Measurements from ENCODE around the gene ALS2CL. TPM values are rescaled to one million over a fixed set of nuclear protein-coding genes. Genes with fewer than 3 reads are reported as not detected.

Gene ALS2CL
- polyA plus RNA-seq, 2 of the 4 experiments (the other 2 are of a cell fraction) = 2.3 to 4.0 TPM

GRCh38 chr3:46667657-46668056 is 25.8 kb downstream of the ALS2CL start (continued):
- TF ChIP-seq RAD21 (conservative IDR thresholded peaks at IDR 0.05 in 1 of 2, IDR thresholded peaks at IDR 0.05 in 1 of 2) = no peak
- no peak for TF ChIP-seq HES2 (IDR thresholded peaks at IDR 0.05)
- no peak for TF ChIP-seq CTCF (IDR thresholded peaks at IDR 0.05)
- TF ChIP-seq RNF2 (IDR thresholded peaks at IDR 0.05; ENCODE audit: borderline replicate concordance, low read depth) = no peak
- no peak for TF ChIP-seq POLR2AphosphoS2 (conservative IDR thresholded peaks at IDR 0.05; ENCODE audit: low read length)
- no peak for TF ChIP-seq BHLHE40 (IDR thresholded peaks at IDR 0.05; ENCODE audit: low read depth, low read length)

GRCh38 chr3:46667061-46667621 is 26.3 kb downstream of the ALS2CL start:
- TF ChIP-seq EHF (CRISPR knock-in tag; IDR thresholded peaks at IDR 0.05) (no peak), ZFP36 (IDR thresholded peaks at IDR 0.05; ENCODE audit: borderline replicate concordance, partially characterized antibody) (no peak), CEBPB (IDR thresholded peaks at IDR 0.05) (no peak), BCL3 (IDR thresholded peaks at IDR 0.05) (no peak), HOXB13 (CRISPR knock-in tag; IDR thresholded peaks at IDR 0.05; ENCODE audit: low read depth) (no peak), TFCP2L1 (CRISPR knock-in tag; IDR thresholded peaks at IDR 0.05) (no peak), RFX5 (IDR thresholded peaks at IDR 0.05) (no peak), REST (IDR thresholded peaks at IDR 0.05) (no peak)
- FAIRE-seq (no peak), DNase-seq (ENCODE audit: low read depth in 1 of 2, low spot score in 1 of 2) (no peak), ATAC-seq (no peak)
- Histone ChIP-seq H3K9me3 (no peaks in the 10 kb centered on the region), H3K4me3 (no peak overlapping the region), H3K4me2 (no peak overlapping the region), H3K4me1 (no peaks in the 10 kb centered on the region), H3K27ac (no peak overlapping the region)
- POLR2A ChIA-PET = no interaction called here
- CTCF ChIA-PET = no interaction called here
- 75% methylated on average over 2 of the region's 8 CpGs for WGBS (ENCODE audit: missing lambda C conversion rate)

DNA sequence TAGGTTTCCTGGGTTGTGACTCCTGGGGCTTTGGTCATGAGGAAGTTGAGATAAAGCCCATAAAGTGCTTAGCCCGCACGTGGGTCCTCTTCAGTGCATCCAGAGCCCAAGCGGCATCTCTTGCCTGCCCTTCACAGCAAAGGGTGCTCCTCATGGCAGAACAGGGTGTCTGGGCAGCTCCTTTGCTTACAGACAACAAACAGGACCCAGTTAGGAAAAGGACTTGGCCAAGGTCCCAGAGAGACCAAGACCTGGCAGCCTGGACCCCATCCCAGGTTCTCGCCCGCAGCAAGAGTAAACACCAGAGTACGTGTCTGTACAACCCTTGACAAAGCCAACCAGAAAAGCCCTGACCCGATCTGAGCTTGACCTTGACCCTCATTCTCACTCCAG is 27.0 kb downstream of the ALS2CL start:
- Histone ChIP-seq H3K4me3 (no peak overlapping the region), H3K4me1 (no peaks in the 10 kb centered on the region), H3K9me3 (no peaks in the 10 kb centered on the region), H3K27ac (no peak overlapping the region), H3K4me2 (no peak overlapping the region)
- DNase-seq (ENCODE audit: low read depth in 1 of 2, low spot score in 1 of 2) = no peak
- FAIRE-seq = no peak
- 58% methylated on average over 7 of the region's 7 CpGs for WGBS (ENCODE audit: missing lambda C conversion rate)
- POLR2A ChIA-PET = no interaction called here
- CTCF ChIA-PET = no interaction called here
- no peak for ATAC-seq
- TF ChIP-seq E2F6 (IDR thresholded peaks at IDR 0.05; ENCODE audit: borderline replicate concordance, low read depth) (no peak), TP53 (CRISPR knock-in tag; IDR thresholded peaks at IDR 0.05) (no peak), ZNF302 (CRISPR knock-in tag; IDR thresholded peaks at IDR 0.05) (no peak), NPAS2 (CRISPR knock-in tag; IDR thresholded peaks at IDR 0.05; ENCODE audit: borderline replicate concordance) (no peak), RCOR1 (IDR thresholded peaks at IDR 0.05; ENCODE audit: low read depth, low read length) (no peak), FOSB (CRISPR knock-in tag; IDR thresholded peaks at IDR 0.05) (no peak), CHD2 (IDR thresholded peaks at IDR 0.05; ENCODE audit: low read length, partially characterized antibody) (no peak), FOSL2 (IDR thresholded peaks at IDR 0.05) (no peak), FOSL2 (CRISPR knock-in tag; IDR thresholded peaks at IDR 0.05) (no peak), CEBPB (IDR thresholded peaks at IDR 0.05) (no peak), RNF2 (IDR thresholded peaks at IDR 0.05; ENCODE audit: borderline replicate concordance, low read depth) (no peak), JUN (IDR thresholded peaks at IDR 0.05) (no peak), NFE2L2 (conservative IDR thresholded peaks at IDR 0.05; ENCODE audit: low read length) (no peak)
- TF ChIP-seq, protein P1, sequence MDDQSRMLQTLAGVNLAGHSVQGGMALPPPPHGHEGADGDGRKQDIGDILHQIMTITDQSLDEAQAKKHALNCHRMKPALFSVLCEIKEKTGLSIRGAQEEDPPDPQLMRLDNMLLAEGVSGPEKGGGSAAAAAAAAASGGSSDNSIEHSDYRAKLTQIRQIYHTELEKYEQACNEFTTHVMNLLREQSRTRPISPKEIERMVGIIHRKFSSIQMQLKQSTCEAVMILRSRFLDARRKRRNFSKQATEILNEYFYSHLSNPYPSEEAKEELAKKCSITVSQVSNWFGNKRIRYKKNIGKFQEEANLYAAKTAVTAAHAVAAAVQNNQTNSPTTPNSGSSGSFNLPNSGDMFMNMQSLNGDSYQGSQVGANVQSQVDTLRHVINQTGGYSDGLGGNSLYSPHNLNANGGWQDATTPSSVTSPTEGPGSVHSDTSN (IDR thresholded peaks at IDR 0.05) = no peak
- TF ChIP-seq, protein P2, sequence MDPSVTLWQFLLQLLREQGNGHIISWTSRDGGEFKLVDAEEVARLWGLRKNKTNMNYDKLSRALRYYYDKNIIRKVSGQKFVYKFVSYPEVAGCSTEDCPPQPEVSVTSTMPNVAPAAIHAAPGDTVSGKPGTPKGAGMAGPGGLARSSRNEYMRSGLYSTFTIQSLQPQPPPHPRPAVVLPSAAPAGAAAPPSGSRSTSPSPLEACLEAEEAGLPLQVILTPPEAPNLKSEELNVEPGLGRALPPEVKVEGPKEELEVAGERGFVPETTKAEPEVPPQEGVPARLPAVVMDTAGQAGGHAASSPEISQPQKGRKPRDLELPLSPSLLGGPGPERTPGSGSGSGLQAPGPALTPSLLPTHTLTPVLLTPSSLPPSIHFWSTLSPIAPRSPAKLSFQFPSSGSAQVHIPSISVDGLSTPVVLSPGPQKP (IDR thresholded peaks at IDR 0.05; ENCODE audit: low read depth, low read length) = no peak
